Measurements from ENCODE around the gene ARHGAP15.

Gene ARHGAP15

GRCh38 chr2:143259368-143259958 lies 130.2 kb downstream of the ARHGAP15 start:
- peak; percentile 38 to 45 for DNase-seq (ENCODE audit: low read depth in 1 of 2, low spot score in 1 of 2)

- no peak for DNase-seq (ENCODE audit: low read depth in 1 of 2, low spot score in 1 of 2)
These were observed 132.8 kb downstream of the ARHGAP15 start for GRCh38 chr2:143261986-143262385.

GRCh38 chr2:143262389-143262788 lies 133.2 kb downstream of the ARHGAP15 start:
- no peak for DNase-seq (ENCODE audit: low read depth in 1 of 2, low spot score in 1 of 2)

- DNase-seq (ENCODE audit: low read depth in 1 of 2, low spot score in 1 of 2), result no peak
These were observed 133.9 kb downstream of the ARHGAP15 start for GRCh38 chr2:143263066-143263625.

- DNase-seq (ENCODE audit: low read depth in 1 of 2, low spot score in 1 of 2), result no peak
These were observed 135.6 kb downstream of the ARHGAP15 start for GRCh38 chr2:143264851-143265250.

- DNase-seq (ENCODE audit: low read depth in 1 of 2, low spot score in 1 of 2), result no peak
These were observed 150.5 kb downstream of the ARHGAP15 start for GRCh38 chr2:143279672-143280071.

GRCh38 chr2:143280097-143280757 lies 151.0 kb downstream of the ARHGAP15 start:
- no peak for DNase-seq (ENCODE audit: low read depth in 1 of 2, low spot score in 1 of 2)

GRCh38 chr2:143282684-143283083 lies 153.5 kb downstream of the ARHGAP15 start:
- no peak for DNase-seq (ENCODE audit: low read depth in 1 of 2, low spot score in 1 of 2)

GRCh38 chr2:143284087-143284675 lies 155.0 kb downstream of the ARHGAP15 start:
- peak in 1 of 2 donors; percentile 3 for DNase-seq (ENCODE audit: low read depth in 1 of 2, low spot score in 1 of 2)

GRCh38 chr2:143289025-143289424 lies 159.8 kb downstream of the ARHGAP15 start:
- DNase-seq (ENCODE audit: low read depth in 1 of 2, low spot score in 1 of 2), result no peak

- DNase-seq (ENCODE audit: low read depth in 1 of 2, low spot score in 1 of 2), result no peak
These were observed 161.0 kb downstream of the ARHGAP15 start for GRCh38 chr2:143290221-143290620.

- DNase-seq (ENCODE audit: low read depth in 1 of 2, low spot score in 1 of 2), result no peak
These were observed 164.8 kb downstream of the ARHGAP15 start for GRCh38 chr2:143294068-143294467.

- no peak for DNase-seq (ENCODE audit: low read depth in 1 of 2, low spot score in 1 of 2)
These were observed 166.9 kb downstream of the ARHGAP15 start for GRCh38 chr2:143296089-143296488.

GRCh38 chr2:143297182-143297581 lies 168.0 kb downstream of the ARHGAP15 start:
- DNase-seq (ENCODE audit: low read depth in 1 of 2, low spot score in 1 of 2), result no peak

GRCh38 chr2:143300536-143300935 lies 171.3 kb downstream of the ARHGAP15 start:
- DNase-seq (ENCODE audit: low read depth in 1 of 2, low spot score in 1 of 2), result no peak

- no peak for DNase-seq (ENCODE audit: low read depth in 1 of 2, low spot score in 1 of 2)
These were observed 182.2 kb downstream of the ARHGAP15 start for GRCh38 chr2:143311426-143311825.

- no peak for DNase-seq (ENCODE audit: low read depth in 1 of 2, low spot score in 1 of 2)
These were observed 183.2 kb downstream of the ARHGAP15 start for GRCh38 chr2:143312441-143312840.

- DNase-seq (ENCODE audit: low read depth in 1 of 2, low spot score in 1 of 2), result no peak
These were observed 184.6 kb downstream of the ARHGAP15 start for GRCh38 chr2:143313861-143314260.

GRCh38 chr2:143321994-143322393 lies 192.8 kb downstream of the ARHGAP15 start:
- DNase-seq (ENCODE audit: low read depth in 1 of 2, low spot score in 1 of 2), result no peak

- DNase-seq (ENCODE audit: low read depth in 1 of 2, low spot score in 1 of 2), result no peak
These were observed 200.1 kb downstream of the ARHGAP15 start for GRCh38 chr2:143329288-143329687.

GRCh38 chr2:143333168-143333791 lies 204.1 kb downstream of the ARHGAP15 start:
- DNase-seq (ENCODE audit: low read depth in 1 of 2, low spot score in 1 of 2), result no peak

GRCh38 chr2:143333847-143334246 lies 204.6 kb downstream of the ARHGAP15 start:
- no peak for DNase-seq (ENCODE audit: low read depth in 1 of 2, low spot score in 1 of 2)

Measured in activated T-helper 1 cell treated with anti-CD3 and anti-CD28 coated beads, Interleukin-2, amount 50 U/mL, for 16 hours (primary cell).